GM12878 (cell line): ENCODE measurements around the gene TTF2. TPM values are rescaled to one million over a fixed set of nuclear protein-coding genes. Genes with fewer than 3 reads are reported as not detected.

Source experiments
- BHLHE40 ChIP-seq, 2 experiments: fragments of 450-650 bp in 1 of 2; IDR thresholded peaks; 2 replicates each; pipeline ENCODE4 v1.6.1; 2011 to 2017; ENCODE audit warnings: low read depth in 2 of 2, borderline replicate concordance in 1 of 2, improper control_type of control experiment in 1 of 2, low read length in 1 of 2, mild to moderate bottlenecking in 1 of 2
- CREB1 ChIP-seq: IDR thresholded peaks from 2 replicates; pipeline ENCODE4 v1.6.1; 2012; ENCODE audit warnings: low read depth, mild to moderate bottlenecking, inconsistent platforms
- DPF2 ChIP-seq: fragments of 450-650 bp; IDR thresholded peaks from 2 replicates; pipeline ENCODE4 v1.6.1; 2017; ENCODE audit warnings: mild to moderate bottlenecking
- EP300 ChIP-seq, 2 experiments: fragments of 150-350 bp in 1 of 2; IDR thresholded peaks; 2 replicates each; pipeline ENCODE4 v1.6.1; 2011 to 2012; ENCODE audit warnings: low read depth in 2 of 2, low read length in 2 of 2, borderline replicate concordance in 1 of 2, improper control_type of control experiment in 1 of 2, inconsistent platforms in 1 of 2; ENCODE audit not compliant: control insufficient read depth in 1 of 2
- MTA2 ChIP-seq: fragments of 450-650 bp; IDR thresholded peaks from 2 replicates; pipeline ENCODE4 v1.6.1; 2016; ENCODE audit warnings: low read depth, mild to moderate bottlenecking, moderate library complexity
- REST ChIP-seq: IDR thresholded peaks from 2 replicates; pipeline ENCODE4 v1.6.1; 2012; ENCODE audit warnings: mild to moderate bottlenecking, low read depth, low read length
- ZBTB33 ChIP-seq: fragments of 450-650 bp; IDR thresholded peaks from 2 replicates; pipeline ENCODE4 v1.6.1; 2017; ENCODE audit warnings: mild to moderate bottlenecking
- polyA plus RNA-seq, 11 experiments: library from polyadenylated mRNA; depleted of rRNA in 4 of 11; unstranded in 6 of 11; stranded (reverse) in 5 of 11; fragments of >200 nt; fragmentation: Nextera tagmentation in 4 of 11; fragmentation: Illumina TruSeq in 1 of 11; extraction: Ambion mirVana in 4 of 11; extraction: Trizol in 1 of 11; gene quantifications; 1 replicate in 1 of 11; 2 replicates in 10 of 11; pipeline versions ENCODE4 v1.2.1 to v1.2.3, GENCODE V29; 2011 to 2016; ENCODE audit warnings: inconsistent platforms in 2 of 11, missing spikeins in 2 of 11, low read depth in 1 of 11
- total RNA-seq, 4 experiments: library from RNA; depleted of rRNA in 3 of 4; stranded (reverse); fragments of >200 nt in 3 of 4; fragmentation: Illumina TruSeq in 1 of 4; extraction: Trizol in 1 of 4; gene quantifications; 2 replicates each; pipeline versions ENCODE4 v1.2.1 to v1.2.3, GENCODE V29; 2013 to 2021

TTF2 gene
- total and polyA plus RNA-seq, 10 of the 15 experiments (the other 5 are each of a cell fraction or from before 2014, with no cell fraction given), result 17.7 to 134 (median 78.2) TPM

- TF ChIP-seq REST, result no peak
- 0 out of 2 replicates have a peak, but pooled peaks have one; percentile 25 for TF ChIP-seq MTA2
- peak in 1 of 2 experiments; percentile 20; a peak in 1 of 4 replicates for TF ChIP-seq BHLHE40 (IDR thresholded peaks at IDR 0.05; ENCODE audit: borderline replicate concordance in 1 of 2, low read depth in 2 of 2, low read length in 1 of 2)
- TF ChIP-seq CREB1, result peak; percentile 76; the same call in 1 of the 2 replicates
- no peak for TF ChIP-seq ZBTB33
- TF ChIP-seq DPF2, result 0 out of 2 replicates have a peak, but pooled peaks have one; percentile 28
- peak; percentile 36 to 72; a peak in 2 of 4 replicates for TF ChIP-seq EP300 (IDR thresholded peaks at IDR 0.05; ENCODE audit: borderline replicate concordance in 1 of 2, control insufficient read depth in 1 of 2, low read depth in 2 of 2, low read length in 2 of 2)
Observed at GRCh38 chr1:117070124-117070523, 10.0 kb downstream of the TTF2 start (continued).
